K562 (cell line): Measurements from ENCODE around the gene ZNF155. TPM values are rescaled to one million over a fixed set of nuclear protein-coding genes. Genes with fewer than 3 reads are reported as not detected.

Experiments used
- FOXA1 ChIP-seq: fragments of 450-650 bp; IDR thresholded peaks from 2 replicates; pipeline ENCODE4 v1.6.1; 2016; ENCODE audit warnings: mild to moderate bottlenecking, borderline replicate concordance
- PTRF ChIP-seq: fragments of 450-650 bp; IDR thresholded peaks from 2 replicates; pipeline ENCODE4 v1.6.1; 2016; ENCODE audit warnings: mild to moderate bottlenecking, missing genetic modification characterization, missing compliant biosample characterization
- TFAM ChIP-seq: fragments of 250-450 bp; sonication (Bioruptor Pico); conservative IDR thresholded peaks from 2 replicates; pipeline ENCODE4 v1.5.0; 2021; ENCODE audit warnings: mild to moderate bottlenecking, moderate library complexity
- ZNF830 ChIP-seq: fragments of 250-450 bp; sonication (Bioruptor Pico); IDR thresholded peaks from 2 replicates; pipeline ENCODE4 v1.5.0; 2021; ENCODE audit warnings: mild to moderate bottlenecking
- polyA plus RNA-seq, 8 experiments: library from polyadenylated mRNA; depleted of rRNA in 4 of 8; stranded (reverse) in 5 of 8; unstranded in 3 of 8; fragments of >200 nt; fragmentation: Nextera tagmentation in 2 of 8; fragmentation: Illumina TruSeq in 1 of 8; extraction: Ambion mirVana in 2 of 8; extraction: Trizol in 1 of 8; gene quantifications; 2 replicates each; pipeline versions ENCODE4 v1.2.1 to v1.2.3, GENCODE V29; 2011 to 2014; ENCODE audit warnings: inconsistent platforms in 1 of 8, missing spikeins in 1 of 8
- total RNA-seq, 7 experiments: library from RNA; depleted of rRNA in 6 of 7; stranded (reverse); fragments of >200 nt in 6 of 7; fragmentation: Illumina TruSeq in 2 of 7; extraction: Trizol in 2 of 7; gene quantifications; 2 replicates each; pipeline versions ENCODE4 v1.2.1 to v1.2.3, GENCODE V29; 2011 to 2021; ENCODE audit warnings: low replicate concordance in 1 of 7
- TF ChIP-seq, protein P1 (sequence below), 2 experiments: fragments of 450-650 bp; IDR thresholded peaks; 2 replicates each; pipeline ENCODE4 v1.6.1; 2016; ENCODE audit warnings: mild to moderate bottlenecking in 2 of 2, borderline replicate concordance in 1 of 2, low read depth in 1 of 2, moderate library complexity in 1 of 2

The ZNF155 gene
- total and polyA plus RNA-seq, 9 of the 15 experiments (the other 6 are each of a cell fraction or from before 2014, with no cell fraction given), result 0.09 to 0.76 (median 0.37) TPM

DNA sequence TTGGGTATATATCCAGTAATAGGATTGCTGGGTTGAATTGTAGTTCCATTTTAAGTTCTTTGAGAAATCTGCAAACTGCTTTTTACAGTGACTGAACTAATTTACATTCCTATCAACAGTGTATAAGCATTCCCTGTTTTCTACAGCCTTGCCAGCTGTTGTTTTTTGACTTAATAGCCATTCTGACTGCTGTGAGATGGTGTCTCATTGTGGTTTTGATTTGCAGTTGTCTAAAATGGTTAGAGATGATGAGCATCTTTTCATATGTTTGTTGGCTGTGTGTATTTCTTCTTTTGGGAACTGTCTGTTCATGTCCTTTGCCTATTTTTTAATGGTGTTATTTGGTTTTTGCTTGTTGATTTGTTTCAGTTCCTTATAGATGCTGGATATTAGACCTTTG lies 37.2 kb downstream of the ZNF155 start (continued):
- TF ChIP-seq, protein P1, sequence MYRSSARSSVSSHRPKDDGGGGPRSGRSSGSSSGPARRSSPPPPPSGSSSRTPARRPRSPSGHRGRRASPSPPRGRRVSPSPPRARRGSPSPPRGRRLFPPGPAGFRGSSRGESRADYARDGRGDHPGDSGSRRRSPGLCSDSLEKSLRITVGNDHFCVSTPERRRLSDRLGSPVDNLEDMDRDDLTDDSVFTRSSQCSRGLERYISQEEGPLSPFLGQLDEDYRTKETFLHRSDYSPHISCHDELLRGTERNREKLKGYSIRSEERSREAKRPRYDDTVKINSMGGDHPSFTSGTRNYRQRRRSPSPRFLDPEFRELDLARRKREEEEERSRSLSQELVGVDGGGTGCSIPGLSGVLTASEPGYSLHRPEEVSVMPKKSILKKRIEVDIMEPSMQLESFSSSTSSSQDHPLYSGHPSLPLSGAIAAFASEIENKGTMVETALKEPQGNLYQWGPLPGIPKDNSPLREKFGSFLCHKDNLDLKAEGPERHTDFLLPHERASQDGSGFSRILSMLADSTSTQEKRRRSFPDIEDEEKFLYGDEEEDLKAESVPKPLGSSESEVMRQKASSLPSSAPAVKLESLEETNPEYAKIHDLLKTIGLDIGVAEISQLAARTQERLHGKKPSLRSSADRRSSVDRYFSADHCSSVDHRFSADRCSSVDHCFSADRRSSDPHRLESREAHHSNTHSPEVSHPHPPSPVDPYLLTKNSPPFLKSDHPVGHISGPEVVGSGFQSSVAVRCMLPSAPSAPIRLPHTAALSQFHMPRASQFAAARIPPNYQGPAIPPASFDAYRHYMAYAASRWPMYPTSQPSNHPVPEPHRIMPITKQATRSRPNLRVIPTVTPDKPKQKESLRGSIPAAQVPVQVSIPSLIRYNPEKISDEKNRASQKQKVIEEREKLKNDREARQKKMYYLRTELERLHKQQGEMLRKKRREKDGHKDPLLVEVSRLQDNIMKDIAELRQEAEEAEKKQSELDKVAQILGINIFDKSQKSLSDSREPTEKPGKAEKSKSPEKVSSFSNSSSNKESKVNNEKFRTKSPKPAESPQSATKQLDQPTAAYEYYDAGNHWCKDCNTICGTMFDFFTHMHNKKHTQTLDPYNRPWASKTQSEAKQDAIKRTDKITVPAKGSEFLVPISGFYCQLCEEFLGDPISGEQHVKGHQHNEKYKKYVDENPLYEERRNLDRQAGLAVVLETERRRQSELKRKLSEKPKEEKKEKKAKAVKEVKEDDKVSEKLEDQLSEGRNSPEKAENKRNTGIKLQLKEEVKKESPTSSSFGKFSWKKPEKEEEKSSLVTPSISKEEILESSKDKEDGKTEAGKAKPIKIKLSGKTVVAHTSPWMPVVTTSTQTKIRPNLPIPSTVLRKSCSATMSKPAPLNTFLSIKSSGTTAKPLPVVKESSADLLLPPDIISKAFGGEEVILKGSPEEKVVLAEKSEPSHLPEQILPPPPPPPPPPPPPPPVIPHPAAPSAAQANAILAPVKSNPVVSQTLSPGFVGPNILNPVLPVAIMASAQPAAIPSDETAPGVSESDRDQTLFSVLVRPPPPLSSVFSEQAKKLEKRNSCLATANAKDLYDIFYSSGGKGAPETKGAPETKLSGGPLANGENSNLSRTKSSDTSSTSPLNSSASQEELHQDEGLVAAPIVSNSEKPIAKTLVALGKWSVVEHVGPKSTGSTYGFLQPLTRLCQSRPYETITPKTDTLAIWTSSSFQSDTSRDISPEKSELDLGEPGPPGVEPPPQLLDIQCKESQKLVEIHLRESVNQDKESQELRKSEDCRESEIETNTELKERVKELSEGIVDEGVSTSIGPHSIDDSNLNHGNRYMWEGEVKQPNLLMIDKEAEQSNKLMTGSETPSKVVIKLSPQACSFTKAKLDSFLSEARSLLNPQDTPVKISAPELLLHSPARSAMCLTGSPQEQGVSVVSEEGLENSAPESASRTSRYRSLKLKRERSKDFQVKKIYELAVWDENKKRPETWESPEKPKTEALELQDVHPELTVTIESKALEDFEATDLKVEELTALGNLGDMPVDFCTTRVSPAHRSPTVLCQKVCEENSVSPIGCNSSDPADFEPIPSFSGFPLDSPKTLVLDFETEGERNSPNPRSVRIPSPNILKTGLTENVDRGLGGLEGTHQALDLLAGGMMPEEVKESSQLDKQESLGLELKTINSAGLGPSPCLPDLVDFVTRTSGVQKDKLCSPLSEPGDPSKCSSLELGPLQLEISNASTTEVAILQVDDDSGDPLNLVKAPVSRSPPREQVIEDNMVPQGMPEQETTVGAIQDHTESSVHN (IDR thresholded peaks at IDR 0.05; ENCODE audit: borderline replicate concordance in 1 of 2, low read depth in 1 of 2), result no peak
- TF ChIP-seq ZNF830 (CRISPR knock-in tag) (no peak), FOXA1 (no peak), PTRF (tag) (no peak), TFAM (CRISPR knock-in tag) (no peak)
